Thymus (tissue), 11 donors: ENCODE data around the gene ZFYVE28. TPM values are rescaled to one million over a fixed set of nuclear protein-coding genes. Genes with fewer than 3 reads are reported as not detected.

Source experiments
- DNase-seq, 9 donors: peaks; one replicate each; pipeline ENCODE4 v3.0.0-alpha.2; 2013; ENCODE audit warnings: low spot score in 9 of 9, low read depth in 6 of 9, missing footprints in 1 of 9
- H3K27ac ChIP-seq, 2 donors: one replicate each; pipeline ENCODE4 v1.5.1; 2013; ENCODE audit warnings: control low read depth in 1 of 2, low read depth in 1 of 2, low read length in 1 of 2, mild to moderate bottlenecking in 1 of 2, moderate library complexity in 1 of 2
- H3K27me3 ChIP-seq, 2 donors: one replicate each; pipeline ENCODE4 v1.5.1; 2013; ENCODE audit warnings: low read length in 1 of 2; ENCODE audit not compliant: control insufficient read depth in 2 of 2, insufficient read depth in 1 of 2
- H3K36me3 ChIP-seq, 2 donors: one replicate each; pipeline ENCODE4 v1.5.1; 2013; ENCODE audit warnings: low read length in 1 of 2, mild to moderate bottlenecking in 1 of 2, moderate library complexity in 1 of 2; ENCODE audit not compliant: control insufficient read depth in 2 of 2, insufficient read depth in 2 of 2
- H3K4me1 ChIP-seq, 2 donors: one replicate each; pipeline ENCODE4 v1.5.1; 2013; ENCODE audit warnings: low read length in 2 of 2; ENCODE audit not compliant: control insufficient read depth in 2 of 2, insufficient read depth in 2 of 2
- H3K4me3 ChIP-seq, 2 donors: one replicate each; pipeline ENCODE4 v1.5.1; 2013; ENCODE audit warnings: low read length in 2 of 2, control low read depth in 1 of 2, mild to moderate bottlenecking in 1 of 2
- H3K9me3 ChIP-seq, 2 donors: one replicate each; pipeline ENCODE4 v1.5.1; 2013; ENCODE audit warnings: low read length in 1 of 2, mild to moderate bottlenecking in 1 of 2; ENCODE audit not compliant: control insufficient read depth in 2 of 2, insufficient read depth in 1 of 2
- WGBS: extraction: QIAGEN DNeasy Blood & Tissue Kit; methylation state at CpG from one replicate; pipeline ENCODE4 v1.1.7; 2013; 5-methylcytosine and 5-hydroxymethylcytosine counted together
- polyA plus RNA-seq: library from polyadenylated mRNA; stranded (reverse); fragments of 200-250 nt; gene quantifications from one replicate; pipeline ENCODE4 v1.2.3, GENCODE V29; 2013
- total RNA-seq: library from RNA; stranded (reverse); fragments of 120-200 nt; gene quantifications from one replicate; pipeline ENCODE4 v1.2.4, GENCODE V29; 2013
- donor health status: healthy.

The ZFYVE28 gene
- total and polyA plus RNA-seq, 2 donors = 2.8 to 7.8 TPM

DNA sequence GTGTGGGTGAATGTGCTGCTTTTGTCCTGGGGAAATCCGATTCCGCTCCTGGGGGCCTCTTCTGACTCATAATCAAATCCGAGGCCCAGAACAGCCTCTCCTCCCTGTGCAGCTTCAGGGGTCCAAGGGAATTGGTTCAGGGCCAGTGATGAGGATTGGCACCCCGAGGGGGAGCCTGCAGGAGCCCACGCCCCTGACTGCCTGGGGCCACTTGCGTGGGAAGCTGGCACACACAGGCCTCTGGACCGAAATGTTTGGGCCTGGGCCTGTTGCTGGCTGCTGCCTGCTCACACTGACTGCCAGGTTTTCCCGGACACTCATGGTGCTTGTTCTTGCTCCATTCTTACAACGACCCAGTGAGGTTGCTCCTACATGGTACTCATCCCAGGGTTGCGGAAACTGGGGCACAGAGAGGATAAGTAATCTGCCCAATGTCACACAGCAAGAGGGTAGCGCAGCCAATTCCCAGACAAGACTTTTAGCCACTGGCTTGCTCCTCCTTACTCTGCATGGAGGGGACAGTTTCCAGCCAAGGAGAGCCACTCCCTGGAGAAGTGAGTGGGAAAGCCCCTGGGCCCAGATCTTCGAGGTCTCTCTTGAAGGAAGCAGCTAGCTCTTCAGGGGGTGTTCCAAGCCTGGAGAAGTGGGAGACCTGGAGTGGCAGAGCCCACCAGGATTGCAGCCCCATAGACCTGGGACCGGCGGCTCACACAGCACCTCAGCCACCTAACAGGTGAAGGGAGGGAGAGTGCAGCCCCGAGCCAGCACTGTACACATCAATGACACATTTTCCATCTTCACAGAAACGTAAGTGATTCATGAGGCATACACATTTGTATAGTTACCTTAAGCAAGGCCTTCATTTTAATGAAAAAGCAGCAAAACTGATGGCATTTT, 20.6 kb upstream of the ZFYVE28 start:
- H3K36me3 ChIP-seq = no peaks in the 10 kb centered on the region
- no peak overlapping the region for H3K4me3 ChIP-seq
- H3K9me3 ChIP-seq = no peaks in the 10 kb centered on the region
- DNase-seq = no peak
- WGBS = 92% methylated on average over 16 of the region's 16 CpGs
- H3K27me3 ChIP-seq = peaks cover 0 to 14% of the 10 kb centered on the region in 2 donors
- H3K4me1 ChIP-seq = peaks cover 0 to 6% of the 10 kb centered on the region in 2 donors
- no peak overlapping the region for H3K27ac ChIP-seq

DNA sequence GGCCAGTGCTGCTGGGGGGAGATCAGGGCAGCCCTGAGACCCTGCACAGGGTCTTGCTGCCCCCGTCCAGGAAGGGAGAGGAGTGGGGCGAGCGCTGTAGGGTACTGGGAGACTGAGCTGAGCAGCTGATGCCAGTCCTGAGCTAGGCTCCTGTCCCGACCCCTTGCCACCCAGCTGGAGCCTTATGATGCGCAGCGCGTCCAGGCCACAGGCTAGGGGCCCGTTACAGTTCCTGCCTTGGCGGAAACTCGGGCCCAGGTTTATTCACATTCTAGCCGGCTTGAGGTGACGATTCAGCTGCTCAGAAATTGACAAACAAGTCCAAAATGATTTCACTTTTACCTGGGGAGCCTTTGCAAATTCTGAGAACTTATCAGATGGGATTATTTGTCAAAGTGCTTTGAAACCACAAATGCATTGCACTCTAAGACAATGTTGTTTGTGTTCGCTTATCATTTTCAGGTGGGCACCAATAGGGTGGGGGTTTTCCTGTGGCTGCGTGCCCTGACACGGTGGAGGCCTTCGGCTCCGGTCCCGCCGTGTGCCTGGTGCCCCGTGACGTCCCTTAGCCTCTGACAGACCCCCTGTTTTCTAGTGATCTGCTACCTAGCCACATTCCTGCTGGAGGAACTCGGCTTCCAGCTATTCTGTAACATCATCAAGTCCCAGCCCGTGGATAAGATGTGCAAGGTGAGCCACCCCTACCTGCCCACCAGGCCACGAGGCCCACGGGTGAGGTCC, 19.2 kb upstream of the ZFYVE28 start:
- no peak for DNase-seq
- no peaks in the 10 kb centered on the region for H3K36me3 ChIP-seq
- H3K27ac ChIP-seq = no peak overlapping the region
- peaks cover 0 to 6% of the 10 kb centered on the region in 2 donors for H3K4me1 ChIP-seq
- no peaks in the 10 kb centered on the region for H3K9me3 ChIP-seq
- no peak overlapping the region for H3K4me3 ChIP-seq
- 88% methylated on average over 25 of the region's 25 CpGs for WGBS
- peaks cover 2 to 20% of the 10 kb centered on the region in 2 donors for H3K27me3 ChIP-seq

DNA sequence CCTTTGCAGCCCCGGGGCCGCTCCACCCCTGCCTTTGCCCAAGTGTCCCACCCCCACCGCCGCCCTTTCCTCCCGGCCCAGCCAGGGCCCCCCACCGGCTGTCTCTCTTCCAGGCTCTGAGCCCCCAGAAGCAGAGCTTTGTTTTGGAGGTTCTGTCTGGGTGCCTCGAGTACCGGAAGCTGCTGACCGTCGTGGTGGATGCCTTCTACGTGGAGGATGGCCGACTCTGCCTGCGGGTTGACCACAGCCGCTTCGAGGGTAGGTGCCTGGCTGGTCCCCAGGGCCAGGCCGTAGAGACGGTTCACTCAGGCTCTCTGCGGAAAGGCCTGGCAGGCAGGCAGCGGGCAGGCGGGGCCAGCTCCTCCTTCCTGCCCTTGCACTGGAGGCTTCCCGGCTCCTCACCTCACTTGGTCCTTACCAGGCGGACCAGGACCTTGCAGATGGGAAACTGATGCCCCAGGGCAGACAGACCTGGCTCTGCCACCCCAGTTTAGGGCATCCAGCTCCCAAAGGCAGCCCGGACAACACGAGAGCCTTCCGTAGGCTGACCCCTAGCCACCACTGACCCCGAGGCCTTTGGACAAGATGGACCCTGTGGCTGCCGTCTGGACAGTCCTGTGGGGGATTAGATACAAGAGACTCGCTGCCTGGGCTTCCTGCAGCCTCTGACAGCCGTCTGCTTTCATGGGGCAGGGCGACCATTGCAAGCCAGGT, 18.5 kb upstream of the ZFYVE28 start:
- no peaks in the 10 kb centered on the region for H3K36me3 ChIP-seq
- peaks cover 2 to 20% of the 10 kb centered on the region in 2 donors for H3K27me3 ChIP-seq
- H3K4me3 ChIP-seq = no peak overlapping the region
- no peak overlapping the region for H3K27ac ChIP-seq
- peaks cover 0 to 6% of the 10 kb centered on the region in 2 donors for H3K4me1 ChIP-seq
- WGBS = 93% methylated on average over 30 of the region's 30 CpGs
- H3K9me3 ChIP-seq = no peaks in the 10 kb centered on the region
- DNase-seq = no peak

DNA sequence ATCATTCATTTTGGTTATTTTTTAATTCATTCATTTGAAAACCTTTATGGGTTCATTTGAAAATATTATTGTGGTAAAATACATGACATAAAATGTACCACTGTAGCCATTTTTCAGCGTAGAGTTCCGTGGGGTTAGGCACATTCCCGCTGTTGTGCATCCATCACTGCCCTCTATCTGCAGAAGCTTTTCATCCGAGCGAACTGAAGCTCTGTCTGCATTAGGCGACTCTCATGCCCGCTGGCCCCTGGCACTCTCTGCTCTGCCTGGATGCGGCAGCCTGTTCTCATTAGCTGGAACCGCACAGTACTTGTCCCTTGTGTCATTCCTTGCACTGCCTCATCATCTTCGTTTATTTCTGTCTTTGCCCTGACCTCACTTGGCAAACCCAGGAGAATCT, 17.9 kb upstream of the ZFYVE28 start:
- peaks cover 0 to under 1% of the 10 kb centered on the region in 2 donors for H3K4me1 ChIP-seq
- no peaks in the 10 kb centered on the region for H3K36me3 ChIP-seq
- DNase-seq = no peak
- 84% methylated on average over 10 of the region's 10 CpGs for WGBS
- H3K27ac ChIP-seq = no peak overlapping the region
- no peak overlapping the region for H3K4me3 ChIP-seq
- peaks cover 2 to 20% of the 10 kb centered on the region in 2 donors for H3K27me3 ChIP-seq
- H3K9me3 ChIP-seq = no peaks in the 10 kb centered on the region

DNA sequence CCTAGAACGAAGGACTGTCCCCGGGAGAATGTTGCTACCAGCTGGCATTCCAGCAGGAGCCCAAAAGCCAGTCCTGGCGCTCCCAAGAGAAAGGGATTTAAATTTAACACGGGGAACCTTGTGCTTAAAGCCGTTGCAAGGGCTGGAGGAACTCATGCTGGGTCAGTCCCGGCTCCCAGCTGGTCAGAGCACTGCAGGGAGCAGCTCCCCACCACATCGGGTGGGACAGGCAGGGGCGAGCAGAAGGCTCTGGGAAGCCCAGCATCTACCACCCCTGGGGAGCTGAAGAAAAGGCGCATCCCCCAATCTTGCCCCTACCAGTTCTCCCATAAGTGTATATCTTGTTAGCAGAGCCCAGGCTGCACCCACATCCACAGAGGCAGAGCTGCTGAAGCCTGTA, 16.0 kb upstream of the ZFYVE28 start:
- 81% methylated on average over 9 of the region's 9 CpGs for WGBS
- DNase-seq = no peak
- H3K27me3 ChIP-seq = peaks cover 2 to 20% of the 10 kb centered on the region in 2 donors
- H3K36me3 ChIP-seq = no peaks in the 10 kb centered on the region
- H3K9me3 ChIP-seq = no peaks in the 10 kb centered on the region
- no peak overlapping the region for H3K27ac ChIP-seq
- H3K4me3 ChIP-seq = no peak overlapping the region
- H3K4me1 ChIP-seq = no peaks in the 10 kb centered on the region

DNA sequence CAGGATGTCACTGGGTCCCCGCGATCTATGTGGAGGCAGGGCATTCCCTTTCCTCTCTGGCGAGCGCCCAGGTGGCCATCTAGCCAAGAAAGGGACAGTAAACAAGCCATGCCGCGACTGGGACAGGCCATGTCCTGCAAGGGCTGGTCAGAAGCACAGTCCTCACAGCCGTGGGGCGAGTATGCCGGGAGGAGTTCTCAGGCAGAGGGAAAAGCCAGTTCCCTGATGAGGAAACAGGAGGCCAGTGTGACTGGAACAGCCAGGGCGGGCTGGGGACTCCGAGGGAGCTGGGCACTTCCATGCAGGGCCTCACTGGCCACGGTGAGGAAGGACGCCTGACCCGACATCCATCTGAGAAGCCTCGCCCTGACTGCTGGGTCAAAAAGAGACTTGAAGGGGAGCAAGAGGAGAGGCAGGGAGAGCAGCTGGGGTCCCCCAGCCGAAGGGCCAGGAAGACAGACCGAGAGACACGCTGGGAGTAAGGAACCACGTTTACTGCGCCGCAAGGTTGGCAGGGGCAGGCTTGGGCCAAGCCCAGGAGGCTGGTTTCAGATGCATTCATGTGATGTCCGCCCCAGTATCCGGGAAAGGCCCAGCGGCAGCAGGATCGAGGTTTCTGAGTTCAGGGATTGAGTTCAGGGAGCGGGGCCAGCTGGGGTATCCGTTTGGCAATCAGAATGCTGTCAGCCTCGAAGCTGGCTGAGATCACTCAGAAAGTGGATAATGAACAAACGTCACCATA, 15.3 kb upstream of the ZFYVE28 start:
- DNase-seq = no peak
- Histone ChIP-seq H3K4me3 (no peak overlapping the region), H3K4me1 (no peaks in the 10 kb centered on the region), H3K36me3 (no peaks in the 10 kb centered on the region), H3K27ac (no peak overlapping the region), H3K9me3 (no peaks in the 10 kb centered on the region), H3K27me3 (peaks cover 2 to 20% of the 10 kb centered on the region in 2 donors)
- WGBS = 89% methylated on average over 29 of the region's 29 CpGs

DNA sequence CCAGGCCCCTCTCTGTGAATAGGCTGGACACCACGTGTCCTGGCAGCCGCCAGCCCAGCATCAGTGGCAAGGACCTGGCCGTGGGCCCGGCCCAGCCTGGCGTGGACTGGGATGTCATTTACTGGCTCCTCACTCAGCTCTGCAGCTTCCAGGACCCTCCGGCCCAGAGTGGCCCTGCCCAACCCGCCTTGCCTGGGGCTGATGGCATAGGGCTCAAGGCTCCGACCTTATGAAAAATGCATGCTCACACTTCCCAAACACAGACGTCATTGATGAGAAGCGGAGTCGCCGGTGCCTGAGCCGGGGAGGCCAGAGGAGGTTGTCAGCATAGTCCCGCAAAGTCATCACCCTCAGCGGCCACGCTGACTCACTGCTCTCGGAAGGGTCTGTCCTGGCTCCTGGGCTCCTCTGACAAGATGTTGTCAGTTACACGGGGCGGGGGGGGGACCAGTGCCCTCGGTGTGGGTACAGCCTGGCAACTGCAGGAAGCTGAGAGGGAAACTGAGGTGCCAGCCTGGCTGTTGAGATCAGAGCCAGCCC, 14.6 kb upstream of the ZFYVE28 start:
- Histone ChIP-seq H3K4me3 (no peak overlapping the region), H3K36me3 (no peaks in the 10 kb centered on the region), H3K4me1 (no peaks in the 10 kb centered on the region), H3K27ac (no peak overlapping the region), H3K27me3 (peaks cover 2 to 20% of the 10 kb centered on the region in 2 donors), H3K9me3 (no peaks in the 10 kb centered on the region)
- 90% methylated on average over 20 of the region's 20 CpGs for WGBS
- DNase-seq = no peak

DNA sequence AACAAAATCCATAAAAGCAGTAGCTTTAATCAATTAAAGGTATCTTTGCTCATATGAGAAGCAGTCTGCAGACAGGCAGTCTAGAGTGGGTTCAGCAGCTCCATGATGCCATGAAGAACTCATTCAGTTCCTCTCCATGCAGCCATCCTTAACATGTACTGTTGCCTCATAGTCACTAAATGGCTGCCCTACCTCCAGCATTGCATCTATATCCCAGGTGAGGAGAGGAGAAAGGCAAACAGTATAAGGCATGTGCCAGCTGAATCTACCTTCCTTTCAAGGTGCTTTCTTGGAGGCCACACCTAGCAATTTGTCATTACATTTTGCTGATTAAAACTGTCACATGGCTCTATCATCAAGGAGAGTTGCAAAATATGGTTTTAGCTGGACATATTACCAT, 13.6 kb upstream of the ZFYVE28 start:
- DNase-seq = no peak
- Histone ChIP-seq H3K27me3 (peaks cover 2 to 23% of the 10 kb centered on the region in 2 donors), H3K36me3 (no peaks in the 10 kb centered on the region), H3K9me3 (peaks cover 0 to 3% of the 10 kb centered on the region in 2 donors), H3K27ac (no peak overlapping the region), H3K4me3 (no peak overlapping the region), H3K4me1 (no peaks in the 10 kb centered on the region)
